ENCODE measurements around the gene IGSF23. TPM values are rescaled to one million over a fixed set of nuclear protein-coding genes. Genes with fewer than 3 reads are reported as not detected.
"Not testable (repeated sequence)": the region's sequence is repeated elsewhere in the genome, so short reads cannot be mapped to it uniquely, and the experiment has no call there.

IGSF23 gene
- total RNA-seq, 2 experiments from 2014 or later: not detected

DNA sequence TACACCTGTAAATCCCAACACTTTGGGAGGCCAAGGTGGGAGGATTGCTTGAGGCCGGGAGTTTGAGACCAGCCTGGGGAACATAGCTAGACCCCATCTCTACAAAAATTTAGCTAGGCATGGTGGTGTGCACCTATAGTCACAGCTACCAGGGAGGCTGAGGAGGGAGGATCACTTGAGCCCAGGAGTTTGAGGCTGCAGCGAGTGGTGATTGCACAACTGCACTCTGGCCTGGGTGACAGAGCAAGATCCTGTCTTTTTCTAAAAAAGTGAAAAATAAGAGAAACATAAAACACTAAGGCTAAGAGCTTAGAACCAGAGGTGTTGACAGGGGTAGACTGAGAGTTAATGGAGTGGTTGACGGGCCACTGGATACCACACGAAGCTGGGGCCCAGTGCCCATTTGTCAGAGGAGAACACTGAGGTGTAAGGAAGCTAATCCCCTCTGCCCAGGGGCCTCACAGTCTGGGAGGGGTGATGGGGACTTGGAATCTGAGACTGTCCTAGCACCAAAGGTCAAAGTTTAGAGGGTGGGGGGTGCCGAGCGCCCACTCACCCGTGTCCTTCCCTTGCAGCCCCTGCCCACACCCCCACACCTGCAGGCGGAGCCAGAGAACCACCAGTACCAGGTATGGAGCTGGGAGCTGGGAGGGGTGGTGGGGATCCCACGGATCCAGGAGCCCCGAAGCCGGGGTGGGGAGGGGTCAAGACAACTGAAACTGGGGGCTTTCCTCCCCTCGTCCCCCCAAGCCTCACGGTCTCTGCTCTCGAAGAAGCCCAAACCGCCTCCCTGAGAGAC is 68.8 kb downstream of the IGSF23 start:
- ChIA-PET CTCF (interaction anchor here (1.5 kb wide), 1 partner anchor 42 kb away, joined by 4 read pairs; no protein-coding TSS in a partner anchor), POLR2A (no interaction called here)

DNA sequence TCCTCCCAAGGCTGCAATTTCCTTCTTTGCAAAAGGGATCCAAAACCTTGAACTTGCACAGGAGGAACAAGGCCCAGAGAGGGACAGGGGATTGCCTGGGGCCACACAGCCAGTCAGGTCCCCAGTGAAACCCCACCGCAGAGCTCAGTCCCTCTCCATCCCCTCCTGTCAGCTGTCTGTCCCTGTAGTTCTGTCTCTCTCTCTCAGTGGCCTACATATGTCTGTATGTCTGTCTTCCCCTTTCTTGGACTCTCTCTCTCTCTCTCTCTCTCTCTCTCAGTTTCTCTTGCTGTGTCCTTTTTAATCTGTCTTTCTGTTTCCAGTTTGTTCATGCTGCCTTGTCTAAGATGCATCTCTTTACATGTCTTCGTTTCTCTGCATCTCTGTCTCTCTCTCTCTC is 69.4 kb downstream of the IGSF23 start:
- ChIA-PET CTCF (interaction anchor here (1.5 kb wide), 1 partner anchor 41 kb away, joined by 4 read pairs; no protein-coding TSS in a partner anchor), POLR2A (no interaction called here)

DNA sequence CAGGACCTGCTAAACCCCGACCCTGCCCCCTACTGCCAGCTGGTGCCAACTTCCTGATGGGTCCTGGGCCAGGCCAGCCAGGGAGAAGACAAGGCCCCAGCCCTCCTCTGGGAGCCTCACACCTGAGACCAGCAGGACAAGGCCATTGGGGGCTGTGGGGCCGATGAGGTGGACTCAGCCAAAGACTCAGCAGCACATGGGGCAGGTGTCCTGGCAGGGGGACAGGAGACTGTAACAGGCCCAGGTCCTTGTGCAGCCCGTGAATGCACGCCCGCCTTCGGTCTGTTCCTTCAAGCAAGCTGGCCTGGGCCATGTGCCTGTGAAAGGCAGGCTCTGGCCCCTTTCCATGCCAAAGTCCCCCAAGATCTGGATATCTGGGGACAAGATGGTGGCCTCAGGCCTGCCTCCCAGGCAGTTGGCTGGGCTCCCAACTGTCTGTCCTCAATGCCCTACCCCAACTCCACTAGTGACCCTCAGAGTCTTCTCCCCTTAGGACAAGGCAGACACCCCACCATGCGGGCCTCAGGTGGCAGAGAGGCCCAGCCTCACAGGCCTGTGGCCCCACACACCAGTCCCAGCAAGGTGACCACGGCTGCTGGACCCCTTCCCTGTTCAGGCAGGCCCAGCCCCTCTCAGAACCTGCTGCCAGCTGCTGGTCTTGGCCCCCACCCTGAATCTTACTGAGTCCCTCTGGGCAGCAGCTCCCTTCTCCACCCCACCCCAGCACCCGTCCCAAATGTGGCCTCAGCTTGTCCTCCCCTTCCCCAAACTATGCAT is 70.3 kb downstream of the IGSF23 start:
- ChIA-PET POLR2A (no interaction called here), CTCF (interaction anchor here (0.5 to 1.5 kb wide), 2 partner anchors 41 to 89 kb away, joined by 3 to 4 read pairs; no protein-coding TSS in a partner anchor)

DNA sequence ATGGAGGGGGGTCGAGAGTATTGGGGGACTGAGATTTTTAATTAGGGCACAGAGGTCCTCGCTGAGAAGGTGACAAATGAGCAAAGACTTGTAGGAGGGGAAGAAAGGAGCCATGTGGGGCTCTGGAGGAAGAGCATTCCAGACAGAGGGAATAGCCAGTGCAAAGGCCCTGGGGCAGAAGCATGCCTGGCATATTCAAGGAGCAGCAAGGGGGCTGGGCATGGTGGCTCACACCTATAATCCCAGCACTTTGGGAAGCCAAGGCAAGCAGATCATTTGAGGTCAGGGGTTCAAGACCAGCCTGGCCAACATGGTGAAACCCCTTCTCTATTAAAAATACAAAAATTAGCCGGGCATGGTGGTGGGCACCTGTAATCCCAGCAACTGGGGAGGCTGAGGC is 71.0 kb downstream of the IGSF23 start:
- CTCF ChIA-PET, POLR2A ChIA-PET: not testable (repeated sequence)

DNA sequence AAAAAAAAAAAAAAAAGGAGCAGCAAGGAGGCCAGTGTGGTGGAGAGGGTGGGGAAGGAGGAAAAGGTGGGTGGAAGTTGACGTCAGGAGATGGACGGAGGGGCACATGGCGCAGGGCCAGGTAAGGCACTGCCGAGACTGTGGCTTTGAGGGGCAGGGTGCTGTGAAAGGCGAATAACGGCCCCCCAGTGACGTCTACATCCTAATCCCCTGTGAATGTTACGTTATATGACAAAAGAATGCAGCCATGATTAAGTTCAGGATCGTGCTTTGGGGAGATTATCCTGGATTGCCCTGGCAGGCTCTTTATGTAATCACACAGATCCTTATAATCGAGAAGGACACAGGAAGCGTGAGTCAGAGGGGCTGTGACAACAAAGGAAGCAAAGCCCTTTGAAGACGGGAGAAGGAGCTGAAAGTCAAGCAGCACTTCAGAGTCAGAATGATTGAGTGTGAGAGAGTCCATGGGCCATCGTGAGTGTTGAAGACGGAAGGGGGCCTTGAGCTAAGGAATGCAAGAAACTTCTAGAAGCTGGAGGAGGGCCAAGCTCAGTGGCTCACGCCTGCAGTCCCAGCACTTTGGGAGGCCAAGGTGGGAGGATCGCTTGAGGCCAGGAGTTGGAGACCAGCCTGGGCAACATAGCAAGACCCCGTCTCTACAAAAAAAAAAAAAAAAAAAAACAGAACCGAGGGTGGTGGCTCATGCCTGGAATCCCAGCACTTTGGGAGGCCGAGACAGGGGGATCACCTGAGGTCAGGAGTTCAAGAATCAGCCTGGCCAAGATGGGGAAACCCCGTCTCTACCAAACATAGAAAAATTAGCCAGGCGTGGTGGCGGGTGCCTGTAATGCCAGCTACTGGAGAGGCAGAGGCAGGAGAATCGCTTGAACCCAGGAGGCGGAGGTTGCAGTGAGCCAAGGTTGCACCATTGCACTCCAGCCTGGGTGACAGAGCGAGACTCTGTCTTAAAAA is 71.8 kb downstream of the IGSF23 start:
- ChIA-PET POLR2A (no interaction called here), CTCF (interaction anchor here (0.7 to 2.0 kb wide), 2 partner anchors 86 to 108 kb away, joined by 4 to 5 read pairs; no protein-coding TSS in a partner anchor)

DNA sequence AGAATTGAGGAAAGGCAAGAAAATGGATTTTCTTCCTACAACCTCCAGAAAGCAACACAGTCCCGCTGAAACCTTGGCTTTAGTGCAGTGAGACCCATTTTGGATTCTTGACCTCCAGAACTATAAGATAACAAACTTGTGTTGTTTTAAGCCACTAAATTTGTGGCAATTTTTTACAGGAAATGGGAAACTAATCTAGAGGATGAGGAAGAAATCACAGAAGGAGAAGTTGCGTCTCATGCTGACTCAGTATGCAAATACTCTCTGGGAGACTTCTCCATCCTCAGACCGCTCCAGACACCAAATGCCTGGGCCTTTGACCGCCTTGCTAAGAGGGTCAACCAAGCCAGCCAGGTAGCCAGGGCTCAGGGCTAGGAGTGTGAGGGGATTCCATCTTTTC is 72.5 kb downstream of the IGSF23 start:
- POLR2A ChIA-PET: no interaction called here
- CTCF ChIA-PET: interaction anchor here (0.7 to 2.0 kb wide), 2 partner anchors 85 to 107 kb away, joined by 4 to 5 read pairs; no protein-coding TSS in a partner anchor

Other genes with a start within 250 kb of the IGSF23 start
- under 1 TPM; 0.69 to 0.72 TPM for gene ZNF285, start 212.0 kb upstream of the IGSF23 start, total RNA-seq
- gene ZNF229, start 165.1 kb upstream of the IGSF23 start, total RNA-seq: 1 to 10 TPM in 1 of 2 experiments, under 1 TPM in 1; 0.96 to 1.2 TPM
- 1 to 10 TPM; 6.0 to 6.3 TPM for gene ZNF180, start 113.0 kb upstream of the IGSF23 start, total RNA-seq
- not detected for gene CEACAM20, start 83.9 kb upstream of the IGSF23 start, total RNA-seq
- 1 to 10 TPM; 6.7 to 8.0 TPM for gene PVR, start 30.3 kb downstream of the IGSF23 start, total RNA-seq
- gene CEACAM19, start 57.9 kb downstream of the IGSF23 start, total RNA-seq: under 1 TPM; 0.13 to 0.23 TPM
- gene CEACAM16, start 85.6 kb downstream of the IGSF23 start, total RNA-seq: not detected
- 10 to 100 TPM; 29.5 to 32.7 TPM for gene BCL3, start 135.1 kb downstream of the IGSF23 start, total RNA-seq
- not detected for gene CBLC, start 164.3 kb downstream of the IGSF23 start, total RNA-seq
- not detected for gene BCAM, start 195.5 kb downstream of the IGSF23 start, total RNA-seq
- under 1 TPM; 0.36 to 0.44 TPM for gene NECTIN2, start 232.7 kb downstream of the IGSF23 start, total RNA-seq